ENCODE results near the gene LORICRIN. TPM values are rescaled to one million over a fixed set of nuclear protein-coding genes. Genes with fewer than 3 reads are reported as not detected.

The LORICRIN gene
- total RNA-seq, 1 experiment from 2014 or later, result not detected

- no peak for DNase-seq
- Histone ChIP-seq H3K4me3 (ENCODE audit: low read length) (no peak overlapping the region), H3K9me3 (ENCODE audit: low read length) (no peaks in the 10 kb centered on the region), H3K27me3 (ENCODE audit: low read length) (peaks cover 42% of the 10 kb centered on the region), H4K20me1 (ENCODE audit: low read length) (no peaks in the 10 kb centered on the region), H3K9ac (ENCODE audit: low read length) (no peak overlapping the region), H3K4me1 (ENCODE audit: insufficient read depth, low read length) (no peaks in the 10 kb centered on the region), H3K4me2 (ENCODE audit: low read length) (no peak overlapping the region), H2AFZ (ENCODE audit: low read length) (no peak overlapping the region), H3F3A (ENCODE audit: low read length, unreplicated experiment) (no peaks in the 10 kb centered on the region), H3K27ac (ENCODE audit: low read length) (no peak overlapping the region), H3K9me2 (replicated peaks; ENCODE audit: low read length) (no peaks in the 10 kb centered on the region), H3K79me2 (ENCODE audit: low read length) (no peaks in the 10 kb centered on the region), H3K36me3 (ENCODE audit: low read depth, low read length) (no peaks in the 10 kb centered on the region)
- intact Hi-C loops (cut with micrococcal nuclease), result no loop called here
- ChIA-PET CTCF (no interaction called here), POLR2A (ENCODE audit: unreplicated experiment) (no interaction called here)
- BruUV-seq (replicated peaks), result no TSS peak
- ATAC-seq, result no peak
- no peak for TF ChIP-seq CTCF (conservative IDR thresholded peaks at IDR 0.05; ENCODE audit: low read depth, low read length)
- TF ChIP-seq EZH2phosphoT487 (IDR thresholded peaks at IDR 0.05; ENCODE audit: borderline replicate concordance, low read length), result no peak
- TF ChIP-seq EZH2 (IDR thresholded peaks at IDR 0.05; ENCODE audit: low read length, unreplicated experiment), result no peak
These were observed 7.5 kb upstream of the LORICRIN start for GRCh38 chr1:153251988-153252387.

DNA sequence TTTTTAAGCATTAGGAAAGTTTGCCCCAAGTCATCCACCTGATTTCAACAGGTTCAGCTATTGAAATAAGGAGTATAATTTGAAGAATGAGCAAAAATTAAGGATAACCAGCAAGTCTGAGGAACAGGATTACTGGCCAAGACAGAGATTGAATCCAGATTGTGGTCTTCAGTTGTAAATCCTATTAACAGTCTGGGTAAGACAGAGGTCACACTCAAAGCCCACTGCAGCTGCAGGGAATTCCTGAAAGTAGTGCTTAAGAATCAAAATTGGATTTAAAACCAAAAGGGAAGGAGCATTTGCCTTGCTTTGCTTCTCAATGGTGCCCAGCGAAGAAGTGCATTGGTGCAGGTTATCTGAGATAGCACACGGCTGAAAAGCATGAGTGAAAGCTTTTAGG lies 6.4 kb upstream of the LORICRIN start:
- Histone ChIP-seq H3K79me2 (ENCODE audit: low read length) (no peaks in the 10 kb centered on the region), H3K4me1 (ENCODE audit: insufficient read depth, low read length) (no peaks in the 10 kb centered on the region), H3K9ac (ENCODE audit: low read length) (no peak overlapping the region), H3K9me2 (replicated peaks; ENCODE audit: low read length) (no peaks in the 10 kb centered on the region), H2AFZ (ENCODE audit: low read length) (no peak overlapping the region), H4K20me1 (ENCODE audit: low read length) (no peaks in the 10 kb centered on the region), H3K27me3 (ENCODE audit: low read length) (peaks cover 36% of the 10 kb centered on the region), H3F3A (ENCODE audit: low read length, unreplicated experiment) (no peaks in the 10 kb centered on the region), H3K9me3 (ENCODE audit: low read length) (no peaks in the 10 kb centered on the region), H3K4me2 (ENCODE audit: low read length) (no peak overlapping the region), H3K36me3 (ENCODE audit: low read depth, low read length) (no peaks in the 10 kb centered on the region), H3K27ac (ENCODE audit: low read length) (no peak overlapping the region), H3K4me3 (ENCODE audit: low read length) (no peak overlapping the region)
- DNase-seq (no peak), ATAC-seq (no peak)
- BruUV-seq (replicated peaks), result no TSS peak
- intact Hi-C loops (cut with micrococcal nuclease), result no loop called here
- ChIA-PET POLR2A (ENCODE audit: unreplicated experiment) (no interaction called here), CTCF (no interaction called here)
- TF ChIP-seq EZH2phosphoT487 (IDR thresholded peaks at IDR 0.05; ENCODE audit: borderline replicate concordance, low read length), result no peak
- TF ChIP-seq CTCF (conservative IDR thresholded peaks at IDR 0.05; ENCODE audit: low read depth, low read length), result no peak
- TF ChIP-seq EZH2 (IDR thresholded peaks at IDR 0.05; ENCODE audit: low read length, unreplicated experiment), result no peak

DNA sequence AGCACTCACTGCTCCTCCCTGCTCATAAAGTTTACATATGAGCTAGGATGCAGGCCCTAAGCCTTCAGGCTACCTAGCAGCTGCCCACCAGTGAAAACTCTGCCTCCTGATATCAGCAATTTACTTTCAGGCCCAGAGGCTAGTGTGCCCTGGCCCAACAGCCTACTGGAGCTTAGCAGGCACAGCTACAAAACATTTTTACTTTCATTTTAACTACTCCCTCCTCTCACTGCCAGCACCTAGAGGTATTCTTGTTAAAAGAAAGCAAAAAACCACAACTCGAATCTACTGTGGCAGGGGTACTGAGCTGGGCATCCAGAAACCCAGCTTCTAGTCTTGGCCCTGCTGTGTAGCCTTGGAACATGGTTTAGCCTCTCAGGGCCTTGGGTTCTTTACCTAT lies 5.8 kb upstream of the LORICRIN start:
- Histone ChIP-seq H3K79me2 (ENCODE audit: low read length) (no peaks in the 10 kb centered on the region), H3K36me3 (ENCODE audit: low read depth, low read length) (no peaks in the 10 kb centered on the region), H3F3A (ENCODE audit: low read length, unreplicated experiment) (no peaks in the 10 kb centered on the region), H3K4me3 (ENCODE audit: low read length) (no peak overlapping the region), H3K9me2 (replicated peaks; ENCODE audit: low read length) (no peaks in the 10 kb centered on the region), H3K4me1 (ENCODE audit: insufficient read depth, low read length) (no peaks in the 10 kb centered on the region), H3K27me3 (ENCODE audit: low read length) (peaks cover 41% of the 10 kb centered on the region), H3K9ac (ENCODE audit: low read length) (no peak overlapping the region), H3K27ac (ENCODE audit: low read length) (no peak overlapping the region), H4K20me1 (ENCODE audit: low read length) (no peaks in the 10 kb centered on the region), H3K4me2 (ENCODE audit: low read length) (no peak overlapping the region), H2AFZ (ENCODE audit: low read length) (no peak overlapping the region), H3K9me3 (ENCODE audit: low read length) (no peaks in the 10 kb centered on the region)
- ATAC-seq, result no peak
- ChIA-PET CTCF (no interaction called here), POLR2A (ENCODE audit: unreplicated experiment) (no interaction called here)
- no peak for DNase-seq
- BruUV-seq (replicated peaks), result no TSS peak
- TF ChIP-seq EZH2phosphoT487 (IDR thresholded peaks at IDR 0.05; ENCODE audit: borderline replicate concordance, low read length) (no peak), CTCF (conservative IDR thresholded peaks at IDR 0.05; ENCODE audit: low read depth, low read length) (no peak), EZH2 (IDR thresholded peaks at IDR 0.05; ENCODE audit: low read length, unreplicated experiment) (no peak)
- intact Hi-C loops (cut with micrococcal nuclease), result no loop called here
